Measurements from ENCODE around the gene MFSD12. TPM values are rescaled to one million over a fixed set of nuclear protein-coding genes. Genes with fewer than 3 reads are reported as not detected.

The MFSD12 gene
- total RNA-seq (100 to 1,000 TPM in 1 of 7 donors, 10 to 100 TPM in 6; 19.2 to 104 (median 36.9) TPM), polyA plus RNA-seq (10 to 100 TPM; 17.4 to 21.1 TPM)
- long read RNA-seq, donor 1, transcript MFSD12-201 (10 exons, 2,124 nt), result major isoform, 17 of 87 reads
- long read RNA-seq, donor 1, partial matches to known transcripts, result 40 of 87 reads
- long read RNA-seq, donor 1, other reads (novel, unspliced or antisense), result 28 of 87 reads
- long read RNA-seq, donor 2, transcript MFSD12-215 (1 exons, 688 nt), result minor isoform, 6 of 121 reads
- long read RNA-seq, donor 2, transcript MFSD12-204 (1 exons, 1,769 nt), result major isoform, 20 of 121 reads
- long read RNA-seq, donor 2, transcript MFSD12-201 (10 exons, 2,124 nt), result minor isoform, 7 of 121 reads
- long read RNA-seq, donor 2, partial matches to known transcripts, result 61 of 121 reads
- long read RNA-seq, donor 2, other reads (novel, unspliced or antisense), result 27 of 121 reads
- long read RNA-seq, donor 3, transcript MFSD12-201 (10 exons, 2,124 nt), result major isoform, 34 of 70 reads
- long read RNA-seq, donor 3, partial matches to known transcripts, result 15 of 70 reads
- long read RNA-seq, donor 3, other reads (novel, unspliced or antisense), result 20 of 70 reads

DNA sequence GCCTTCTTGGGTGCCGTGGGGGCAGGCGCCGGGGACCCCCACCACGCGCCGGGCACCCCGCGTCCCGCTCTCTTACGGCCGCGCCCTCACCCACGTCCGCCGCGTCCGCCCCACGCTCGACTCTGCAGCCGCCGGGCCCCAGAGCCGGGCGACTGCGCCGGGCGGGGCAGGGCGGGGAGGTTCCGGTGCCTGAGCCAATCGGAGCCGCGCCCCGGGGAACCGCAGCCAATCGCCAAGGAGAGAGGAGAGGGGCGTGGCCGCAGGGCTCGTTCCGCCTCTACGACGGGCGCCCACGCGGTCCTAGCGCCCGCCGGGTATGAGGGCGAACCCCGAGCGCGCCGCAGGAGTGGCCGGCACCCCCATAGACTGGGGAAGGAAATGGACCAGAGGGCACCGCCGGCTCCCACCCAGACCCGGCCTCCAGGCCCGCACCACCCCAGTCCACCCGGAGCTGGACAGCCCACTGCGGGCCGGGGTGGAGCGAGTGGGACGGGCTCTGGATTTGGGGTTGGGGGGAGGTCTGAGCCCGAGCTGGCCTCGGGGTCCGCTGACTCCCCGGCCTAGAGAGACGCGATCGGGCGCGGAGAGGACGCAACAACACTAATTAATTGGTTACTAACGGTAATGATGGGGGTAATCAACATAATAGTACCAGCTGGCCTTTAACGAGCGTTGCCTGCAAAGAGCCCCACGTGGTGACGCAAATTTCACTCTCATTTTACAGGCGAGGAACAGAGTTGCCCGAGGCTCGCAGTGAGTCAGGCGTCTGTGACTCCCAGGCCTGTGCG, at the start of gene MFSD12:
Gene MFSD12, minus strand, starts transcription at position 126 of the 788 bp plus-strand sequence. CDS start 183 bp downstream, outside the sequence.
- Histone ChIP-seq H3K4me1 (ENCODE audit: insufficient read depth) (peaks cover 10% of the 10 kb centered on the region), H3K4me3 (peak within 1 kb of the TSS; percentile 86), H3K27me3 (no peaks in the 10 kb centered on the region), H3K27ac (peak within 1 kb of the TSS in 1 of 2 donors; percentile 45), H3K9me3 (no peaks in the 10 kb centered on the region), H3K36me3 (no peaks in the 10 kb centered on the region)
- TF ChIP-seq POLR2A (IDR thresholded peaks at IDR 0.05) (peak; percentile 64), EP300 (IDR thresholded peaks at IDR 0.05) (no peak)
- peak; percentile 93 to 96 (median 94) for DNase-seq
- intact Hi-C loops (cut with DNase I), result no loop called here
- 0% methylated on average over 29 to 81 of the region's 81 CpGs for WGBS, 3 donors

DNA sequence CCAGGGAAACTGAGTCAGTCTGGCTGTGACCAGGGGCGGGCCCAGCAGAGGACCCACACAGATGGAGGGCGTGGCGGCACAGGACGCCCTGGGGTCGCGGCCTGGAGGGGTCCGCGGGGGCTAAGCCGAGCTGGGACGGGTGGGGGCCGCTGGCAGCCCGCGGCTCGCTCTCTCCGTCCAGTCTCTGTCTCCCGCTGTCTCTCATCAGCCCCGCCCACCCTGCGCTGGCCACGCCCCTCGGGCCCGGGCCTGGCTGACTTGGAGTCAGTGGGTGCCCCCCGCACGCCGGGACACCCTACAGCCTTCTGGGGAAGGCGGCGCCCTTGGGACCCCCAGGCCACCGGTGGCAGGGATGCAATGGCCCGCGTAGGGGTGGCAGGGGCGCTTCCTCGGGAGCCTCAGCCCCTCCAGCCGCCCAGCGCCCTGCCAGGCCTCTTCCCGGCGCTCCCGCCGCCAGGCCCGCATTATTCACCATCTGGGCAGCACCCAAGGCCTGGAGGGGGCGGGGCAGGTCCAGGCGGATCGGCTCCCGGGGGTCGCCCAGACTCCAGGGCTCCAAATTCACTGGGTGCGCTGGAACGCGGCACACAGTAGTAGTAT, 49.4 kb upstream of the MFSD12 start, which contains the start of gene TBXA2R:
Gene TBXA2R, minus strand, starts transcription at position 186 of the 600 bp plus-strand sequence. CDS start 6,241 bp downstream, outside the sequence.
- peak; percentile 85 to 91 (median 88) for DNase-seq
- peaks cover 9% of the 10 kb centered on the region for H3K4me1 ChIP-seq (ENCODE audit: insufficient read depth)
- no peaks in the 10 kb centered on the region for H3K27me3 ChIP-seq
- H3K4me3 ChIP-seq, result peak within 1 kb of the TSS; percentile 54
- no peaks in the 10 kb centered on the region for H3K36me3 ChIP-seq
- 0 to 2% (median 1%) methylated on average over 29 to 46 of the region's 46 CpGs for WGBS, 3 donors
- H3K27ac ChIP-seq, result peak within 1 kb of the TSS; percentile 21 to 53
- TF ChIP-seq, protein P1, sequence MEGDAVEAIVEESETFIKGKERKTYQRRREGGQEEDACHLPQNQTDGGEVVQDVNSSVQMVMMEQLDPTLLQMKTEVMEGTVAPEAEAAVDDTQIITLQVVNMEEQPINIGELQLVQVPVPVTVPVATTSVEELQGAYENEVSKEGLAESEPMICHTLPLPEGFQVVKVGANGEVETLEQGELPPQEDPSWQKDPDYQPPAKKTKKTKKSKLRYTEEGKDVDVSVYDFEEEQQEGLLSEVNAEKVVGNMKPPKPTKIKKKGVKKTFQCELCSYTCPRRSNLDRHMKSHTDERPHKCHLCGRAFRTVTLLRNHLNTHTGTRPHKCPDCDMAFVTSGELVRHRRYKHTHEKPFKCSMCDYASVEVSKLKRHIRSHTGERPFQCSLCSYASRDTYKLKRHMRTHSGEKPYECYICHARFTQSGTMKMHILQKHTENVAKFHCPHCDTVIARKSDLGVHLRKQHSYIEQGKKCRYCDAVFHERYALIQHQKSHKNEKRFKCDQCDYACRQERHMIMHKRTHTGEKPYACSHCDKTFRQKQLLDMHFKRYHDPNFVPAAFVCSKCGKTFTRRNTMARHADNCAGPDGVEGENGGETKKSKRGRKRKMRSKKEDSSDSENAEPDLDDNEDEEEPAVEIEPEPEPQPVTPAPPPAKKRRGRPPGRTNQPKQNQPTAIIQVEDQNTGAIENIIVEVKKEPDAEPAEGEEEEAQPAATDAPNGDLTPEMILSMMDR (IDR thresholded peaks at IDR 0.05), result peak in 1 of 3 donors; percentile 4
- no peak for TF ChIP-seq POLR2A (IDR thresholded peaks at IDR 0.05)
- H3K9me3 ChIP-seq, result no peaks in the 10 kb centered on the region
- intact Hi-C loops (cut with DNase I), result no loop called here

DNA sequence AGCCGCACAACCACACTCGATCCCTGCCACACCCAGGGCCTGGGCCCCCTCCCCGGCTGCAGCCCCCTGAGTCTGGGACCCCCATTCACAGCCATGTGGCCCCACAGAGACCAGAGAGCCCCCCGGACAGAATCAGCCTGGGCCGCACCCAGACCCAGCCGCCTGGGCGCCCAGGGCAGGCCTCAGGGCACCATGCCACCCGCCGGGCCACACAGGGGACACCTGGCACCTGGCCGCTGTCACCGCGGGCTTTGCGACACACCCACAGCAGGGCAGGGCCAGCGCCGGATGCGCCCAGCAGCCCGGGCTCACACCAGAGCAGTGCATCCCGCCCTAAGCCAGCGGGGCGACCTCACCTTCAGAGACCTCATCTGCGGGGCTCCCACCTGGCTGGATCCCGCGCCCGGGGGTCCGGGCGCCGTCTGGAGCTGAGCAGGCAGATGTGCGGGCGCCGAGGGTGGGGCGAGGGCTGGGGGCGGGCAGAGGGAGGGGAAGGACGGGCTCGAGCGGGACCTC, 48.8 kb upstream of the MFSD12 start:
- Histone ChIP-seq H3K27me3 (no peaks in the 10 kb centered on the region), H3K9me3 (no peaks in the 10 kb centered on the region), H3K27ac (peak overlapping the region in 1 of 2 donors; percentile 53), H3K36me3 (no peaks in the 10 kb centered on the region), H3K4me1 (ENCODE audit: insufficient read depth) (peaks cover 9% of the 10 kb centered on the region), H3K4me3 (peak overlapping the region; percentile 54)
- intact Hi-C loops (cut with DNase I), result no loop called here
- DNase-seq, result peak in 3 of 5 donors; percentile 32 to 61 (median 46)
- 6 to 9% (median 8%) methylated on average over 7 to 35 of the region's 35 CpGs for WGBS, 3 donors
- TF ChIP-seq POLR2A (IDR thresholded peaks at IDR 0.05) (no peak), EP300 (IDR thresholded peaks at IDR 0.05) (no peak)
- TF ChIP-seq, protein P1 (IDR thresholded peaks at IDR 0.05), result no peak

DNA sequence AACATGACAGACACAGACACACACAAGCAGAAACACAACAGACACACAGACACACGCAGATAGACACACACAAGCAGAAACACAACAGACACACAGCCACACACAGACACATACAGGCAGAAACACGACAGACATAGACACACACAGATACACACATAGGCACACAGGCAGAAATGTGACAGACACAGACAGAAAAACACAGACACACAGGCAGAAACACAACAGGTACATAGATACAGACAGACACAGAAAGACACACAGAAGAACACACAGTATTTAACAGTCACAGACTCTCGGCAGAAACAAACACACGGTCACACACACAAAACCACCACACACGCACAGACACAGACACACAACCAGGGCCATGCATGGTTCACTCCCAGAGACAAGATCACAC, 48.4 kb upstream of the MFSD12 start:
- Histone ChIP-seq H3K27me3 (no peaks in the 10 kb centered on the region), H3K27ac (no peak overlapping the region), H3K36me3 (no peaks in the 10 kb centered on the region), H3K4me3 (peak overlapping the region; percentile 54), H3K4me1 (ENCODE audit: insufficient read depth) (peaks cover 9% of the 10 kb centered on the region), H3K9me3 (no peaks in the 10 kb centered on the region)
- intact Hi-C loops (cut with DNase I), result no loop called here
- 43 to 62% (median 58%) methylated on average over 5 of the region's 5 CpGs for WGBS, 3 donors
- no peak for DNase-seq
- no peak for TF ChIP-seq POLR2A (IDR thresholded peaks at IDR 0.05)
- TF ChIP-seq, protein P1 (IDR thresholded peaks at IDR 0.05), result no peak
- no peak for TF ChIP-seq EP300 (IDR thresholded peaks at IDR 0.05)
